Right kidney (tissue), 1 donor: ENCODE data around the gene STON1.
A peak's percentile ranks its signal among the peaks of the same experiment; 100 is the strongest.
"Not testable (repeated sequence)": the region's sequence is repeated elsewhere in the genome, so short reads cannot be mapped to it uniquely, and the experiment has no call there.

Source experiments
- DNase-seq: peaks from one replicate; pipeline ENCODE4 v3.0.0-alpha.2; 2016

STON1 gene

GRCh38 chr2:48525269-48525943 is 4.5 kb upstream of the STON1 start:
- no peak for DNase-seq

DNA sequence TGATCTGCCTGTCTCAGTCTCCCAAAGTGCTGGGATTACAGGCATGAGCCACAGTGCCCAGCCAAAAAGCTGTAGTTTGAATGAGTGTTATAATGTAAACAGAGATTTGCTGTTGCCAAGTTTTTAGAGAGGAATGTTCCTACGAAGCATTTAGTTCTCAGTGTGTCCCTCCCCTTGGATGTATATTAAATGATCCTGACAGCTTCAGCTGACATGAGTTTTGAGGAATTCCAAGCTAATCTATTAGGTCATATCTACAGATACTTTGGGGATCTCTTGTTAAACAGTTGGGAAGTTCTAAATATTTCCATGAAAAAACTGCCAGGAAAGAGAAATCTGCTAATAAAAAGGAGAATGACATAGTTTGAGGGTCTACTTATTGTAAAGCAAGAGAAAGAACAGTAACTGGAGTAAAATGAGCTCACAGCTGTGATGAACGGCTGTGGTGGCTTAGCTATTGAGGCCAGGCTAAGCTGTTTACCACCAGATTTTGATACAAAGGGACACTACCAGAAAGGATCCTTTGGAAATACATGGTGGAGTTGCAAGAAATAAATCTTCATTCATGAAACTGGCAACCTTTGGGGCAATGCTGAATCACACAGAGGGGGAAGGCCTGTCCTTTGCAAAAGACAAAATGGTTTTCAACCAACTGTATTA is 2.6 kb upstream of the STON1 start:
- no peak for DNase-seq

- no peak for DNase-seq
Measured at GRCh38 chr2:48528431-48528830, 1.5 kb upstream of the STON1 start.

- DNase-seq, result no peak
Measured at GRCh38 chr2:48529194-48529593, 760 bp upstream of the STON1 start.

DNA sequence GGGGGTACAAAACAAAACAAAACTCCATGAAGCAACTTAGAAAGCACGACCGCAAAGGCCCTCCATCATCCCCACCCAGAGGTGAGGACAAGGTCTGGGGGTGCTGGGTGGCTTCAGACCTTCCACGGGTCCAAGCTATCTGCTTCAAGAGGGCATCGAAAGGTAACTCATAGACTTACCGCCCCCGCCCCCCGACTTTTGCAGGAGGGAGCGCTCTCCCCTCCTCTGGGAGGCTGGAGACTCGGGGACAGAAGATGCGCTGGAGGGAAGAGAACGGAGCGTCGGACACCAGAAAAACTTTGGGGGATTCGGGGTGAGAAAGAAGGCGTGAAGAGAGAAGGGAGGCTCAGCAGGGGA is 300 bp upstream of the STON1 start:
- DNase-seq, result peak; percentile 57

- DNase-seq, result peak; percentile 53
Measured at GRCh38 chr2:48531141-48531648, 1.2 kb downstream of the STON1 start.

DNA sequence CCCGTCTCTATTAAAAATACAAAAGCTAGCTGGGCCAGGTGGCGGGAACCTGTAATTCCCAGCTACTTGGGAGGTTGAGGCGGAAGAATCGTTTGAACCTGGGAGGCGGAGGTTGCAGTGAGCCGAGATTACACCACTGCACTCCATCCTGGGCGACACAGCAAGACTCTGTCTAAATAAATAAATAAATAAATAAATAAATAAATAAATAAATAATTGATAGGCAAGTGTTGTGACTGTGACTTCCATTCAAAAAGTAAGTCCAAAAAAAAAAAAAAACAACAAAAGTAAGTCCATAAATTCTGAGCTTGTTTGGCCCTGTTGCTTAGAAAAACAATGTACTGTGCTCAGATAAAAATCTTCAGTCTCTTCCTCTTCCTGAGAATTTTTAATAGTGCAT is 2.2 kb downstream of the STON1 start:
- no peak for DNase-seq

DNA sequence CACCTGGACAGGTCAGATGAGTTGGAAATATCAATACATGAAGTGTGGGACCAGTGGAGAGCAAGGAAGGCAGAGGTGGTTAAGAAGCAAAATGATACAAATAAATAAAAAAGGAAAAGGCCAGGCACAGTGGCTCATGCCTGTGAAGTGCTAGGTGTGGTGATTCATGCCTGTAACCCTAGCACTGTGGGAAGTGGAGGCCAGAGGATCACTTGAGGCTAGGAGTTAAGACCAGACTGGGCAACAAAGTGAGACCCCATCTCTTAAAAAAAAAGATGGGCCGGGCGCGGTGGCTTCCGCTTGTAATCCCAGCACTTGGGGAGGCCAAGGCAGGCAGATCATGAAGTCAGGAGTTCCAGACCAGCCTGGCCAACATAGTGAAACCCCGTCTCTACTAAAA is 2.9 kb downstream of the STON1 start:
- DNase-seq, result no peak

DNA sequence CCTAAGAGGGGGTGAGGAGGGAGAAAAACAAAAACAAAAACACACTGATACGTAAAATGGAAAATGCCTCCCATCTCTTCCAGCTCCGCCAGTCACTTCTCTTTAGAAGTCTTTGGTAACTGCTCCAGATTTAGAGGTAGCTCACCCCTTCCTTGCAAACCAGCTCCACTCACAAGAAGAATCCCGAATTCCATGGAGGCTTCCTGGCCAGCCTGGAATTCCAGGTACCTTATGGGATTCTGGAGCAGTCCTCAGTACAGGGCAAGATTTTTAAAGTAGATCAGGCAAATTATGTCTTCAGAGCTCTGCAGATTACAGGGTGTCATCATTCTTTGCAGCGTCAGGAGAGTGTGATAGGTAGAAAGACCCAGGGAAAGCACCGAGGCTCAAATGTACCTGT is 4.8 kb downstream of the STON1 start:
- no peak for DNase-seq

- DNase-seq, result no peak
Measured at GRCh38 chr2:48540237-48540935, 10.4 kb downstream of the STON1 start.

GRCh38 chr2:48541666-48542389 is 11.9 kb downstream of the STON1 start:
- no peak for DNase-seq

DNA sequence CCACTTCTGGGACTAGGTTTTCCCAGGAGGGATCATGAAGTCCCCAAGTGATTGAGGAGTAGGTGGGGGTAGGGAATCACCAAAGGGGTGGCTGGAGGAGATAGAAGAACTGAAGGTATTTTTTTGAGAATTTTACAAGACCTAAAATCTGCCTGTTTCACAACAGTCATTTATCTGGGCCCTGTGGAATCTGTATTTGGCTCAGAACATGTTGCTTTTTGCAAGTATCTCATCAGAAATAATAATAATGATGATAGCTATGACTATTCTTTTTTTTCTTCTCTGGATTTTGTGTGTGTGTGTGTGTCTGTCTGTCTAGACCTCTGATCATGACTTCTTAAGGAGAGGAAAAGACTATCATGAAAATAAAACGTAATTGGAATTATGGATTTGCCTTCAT is 13.9 kb downstream of the STON1 start:
- DNase-seq, result no peak

GRCh38 chr2:48545244-48545643 is 15.3 kb downstream of the STON1 start:
- DNase-seq, result no peak

- no peak for DNase-seq
Measured at GRCh38 chr2:48548840-48549239, 18.9 kb downstream of the STON1 start.

DNA sequence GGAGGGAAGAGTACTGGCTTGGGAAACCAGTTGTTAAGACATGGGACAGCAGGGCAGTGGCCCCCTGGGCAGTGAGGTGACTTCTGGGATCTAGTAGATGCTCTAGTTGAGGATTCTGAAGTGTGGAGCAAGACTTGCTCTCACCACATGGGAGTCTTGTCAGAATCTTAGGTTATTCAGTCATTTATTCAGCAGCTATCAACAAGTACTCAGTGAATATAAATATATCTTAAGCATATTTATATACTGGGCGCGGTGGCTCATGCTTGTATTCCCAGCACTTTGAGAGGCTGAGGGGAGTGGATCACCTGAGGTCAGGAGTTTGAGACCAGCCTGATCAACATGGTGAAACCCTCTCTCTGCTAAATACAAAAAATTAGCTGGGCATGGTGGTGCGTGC is 20.0 kb downstream of the STON1 start:
- no peak for DNase-seq

GRCh38 chr2:48551548-48551947 is 21.6 kb downstream of the STON1 start:
- no peak for DNase-seq

- not testable (repeated sequence) for DNase-seq
Measured at GRCh38 chr2:48555071-48555470, 25.1 kb downstream of the STON1 start.

- peak; percentile 19 for DNase-seq
Measured at GRCh38 chr2:48558456-48558855, 28.5 kb downstream of the STON1 start.

- DNase-seq, result no peak
Measured at GRCh38 chr2:48560546-48561209, 30.7 kb downstream of the STON1 start.

DNA sequence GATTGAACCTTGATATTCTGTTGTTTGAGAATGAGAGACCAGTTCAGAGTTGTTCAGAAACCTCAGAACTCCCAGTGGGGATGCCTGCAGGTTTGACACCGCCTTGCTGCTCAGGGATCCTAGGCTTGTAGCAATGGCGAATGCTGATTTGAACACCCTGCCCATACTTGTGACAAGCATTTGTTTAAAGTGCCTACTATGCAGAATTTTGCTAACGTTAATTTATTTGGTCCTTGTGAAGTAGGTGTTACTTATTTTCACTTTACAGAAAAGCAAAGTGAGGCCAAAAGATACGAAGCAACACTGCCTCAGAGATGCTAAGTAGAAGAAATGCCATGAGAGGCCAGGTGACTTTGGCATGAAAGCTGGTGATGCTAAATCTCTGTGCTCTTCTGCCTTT is 32.3 kb downstream of the STON1 start:
- DNase-seq, result no peak

DNA sequence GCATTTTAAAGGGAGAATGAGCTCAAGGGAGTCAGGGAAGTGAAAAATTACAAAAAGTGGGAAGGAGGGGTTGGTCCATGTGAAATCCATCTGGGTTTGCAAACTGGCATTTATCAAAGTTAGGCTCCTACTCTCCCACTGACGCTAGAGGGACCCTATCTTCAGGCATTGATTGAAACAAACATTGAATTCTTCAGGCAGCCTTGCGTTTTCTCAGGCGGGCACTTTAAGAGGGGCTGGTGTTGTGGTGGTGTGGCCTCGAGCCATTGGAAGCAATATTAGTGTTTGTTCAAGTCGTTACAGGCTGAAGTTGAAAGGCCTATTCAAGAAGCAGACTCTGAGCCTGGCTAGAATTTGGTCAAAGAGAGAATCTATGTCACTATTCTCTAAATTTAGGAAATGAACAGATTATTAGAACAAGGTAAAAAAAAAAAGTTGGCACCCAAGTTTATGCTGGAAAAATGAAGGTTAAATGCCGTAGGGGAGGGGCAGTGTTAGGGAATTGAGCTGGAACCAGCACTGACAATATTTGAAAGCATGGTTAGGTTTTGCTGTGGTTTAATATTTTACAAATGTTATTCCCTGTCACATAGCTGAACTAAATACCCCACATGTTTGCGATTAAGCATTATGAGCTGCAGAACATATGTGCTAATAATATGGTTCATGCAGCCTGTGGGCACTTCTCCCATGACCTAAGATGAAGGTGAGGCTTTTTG is 36.8 kb downstream of the STON1 start:
- DNase-seq, result peak; percentile 25

GRCh38 chr2:48567671-48568070 is 37.7 kb downstream of the STON1 start:
- DNase-seq, result no peak
